ENCODE data around the gene POT1. TPM values are rescaled to one million over a fixed set of nuclear protein-coding genes. Genes with fewer than 3 reads are reported as not detected.

POT1 gene
- total and polyA plus RNA-seq, 10 donors: 9.4 to 37.0 (median 25.4) TPM

DNA sequence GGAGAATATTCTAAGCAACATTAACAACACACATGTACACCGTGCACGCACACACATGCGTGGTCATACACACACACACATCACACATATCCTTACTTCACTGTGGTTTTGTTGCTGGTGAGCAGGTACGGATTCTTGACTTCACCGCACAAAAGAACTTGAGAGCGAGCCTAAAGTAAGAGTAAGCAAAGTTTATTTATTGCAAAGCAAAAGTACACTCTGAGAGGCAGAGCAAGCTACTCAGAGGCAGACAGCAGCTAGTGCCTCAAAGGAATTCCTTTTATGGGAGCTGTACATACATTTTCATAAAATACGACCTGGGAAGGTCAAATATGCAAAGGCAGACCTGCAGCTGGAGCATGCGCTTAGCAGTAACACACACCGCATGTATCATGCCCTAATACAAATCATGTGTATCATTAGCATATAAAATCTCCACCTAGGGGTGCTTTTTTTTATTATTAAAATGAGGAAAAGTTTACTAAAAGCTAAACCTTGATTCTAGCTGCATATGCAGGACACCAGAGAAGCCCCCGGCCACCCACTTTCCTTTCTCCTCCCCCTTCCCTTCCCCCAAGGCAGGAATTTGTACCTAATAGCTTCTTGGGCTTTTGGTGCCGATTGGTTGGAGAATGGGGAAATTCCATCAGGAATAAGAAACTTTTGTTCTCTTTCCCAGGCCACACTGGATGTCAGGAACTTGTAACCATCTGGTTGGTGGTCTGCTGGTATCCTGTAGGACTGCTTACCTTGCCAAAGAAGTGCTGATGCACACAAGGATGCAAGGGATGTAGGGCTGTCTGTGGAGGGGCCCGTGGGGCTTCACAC lies 147.5 kb downstream of the POT1 start:
- H3K27ac ChIP-seq: no peak overlapping the region
- no peaks in the 10 kb centered on the region for H3K4me1 ChIP-seq
- no peak for DNase-seq
- no peaks in the 10 kb centered on the region for H3K36me3 ChIP-seq
- intact Hi-C loops (cut with DNase I; ENCODE audit: low total_unique reads): no loop called here
- H3K9me3 ChIP-seq: no peaks in the 10 kb centered on the region
- H3K27me3 ChIP-seq (replicated peaks in 1 of 7): peaks cover 0 to 10% (median 0%) of the 10 kb centered on the region in 7 donors
- 79 to 90% (median 86%) methylated on average over 12 of the region's 12 CpGs for WGBS, 5 donors
- TF ChIP-seq POLR2AphosphoS5 (IDR thresholded peaks at IDR 0.05): no peak
- TF ChIP-seq, protein P1, sequence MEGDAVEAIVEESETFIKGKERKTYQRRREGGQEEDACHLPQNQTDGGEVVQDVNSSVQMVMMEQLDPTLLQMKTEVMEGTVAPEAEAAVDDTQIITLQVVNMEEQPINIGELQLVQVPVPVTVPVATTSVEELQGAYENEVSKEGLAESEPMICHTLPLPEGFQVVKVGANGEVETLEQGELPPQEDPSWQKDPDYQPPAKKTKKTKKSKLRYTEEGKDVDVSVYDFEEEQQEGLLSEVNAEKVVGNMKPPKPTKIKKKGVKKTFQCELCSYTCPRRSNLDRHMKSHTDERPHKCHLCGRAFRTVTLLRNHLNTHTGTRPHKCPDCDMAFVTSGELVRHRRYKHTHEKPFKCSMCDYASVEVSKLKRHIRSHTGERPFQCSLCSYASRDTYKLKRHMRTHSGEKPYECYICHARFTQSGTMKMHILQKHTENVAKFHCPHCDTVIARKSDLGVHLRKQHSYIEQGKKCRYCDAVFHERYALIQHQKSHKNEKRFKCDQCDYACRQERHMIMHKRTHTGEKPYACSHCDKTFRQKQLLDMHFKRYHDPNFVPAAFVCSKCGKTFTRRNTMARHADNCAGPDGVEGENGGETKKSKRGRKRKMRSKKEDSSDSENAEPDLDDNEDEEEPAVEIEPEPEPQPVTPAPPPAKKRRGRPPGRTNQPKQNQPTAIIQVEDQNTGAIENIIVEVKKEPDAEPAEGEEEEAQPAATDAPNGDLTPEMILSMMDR (IDR thresholded peaks at IDR 0.05 in 8 of 11, conservative IDR thresholded peaks at IDR 0.05 in 3 of 11): no peak
- no peak for TF ChIP-seq POLR2A (IDR thresholded peaks at IDR 0.05)
- H3K4me3 ChIP-seq: no peak overlapping the region

DNA sequence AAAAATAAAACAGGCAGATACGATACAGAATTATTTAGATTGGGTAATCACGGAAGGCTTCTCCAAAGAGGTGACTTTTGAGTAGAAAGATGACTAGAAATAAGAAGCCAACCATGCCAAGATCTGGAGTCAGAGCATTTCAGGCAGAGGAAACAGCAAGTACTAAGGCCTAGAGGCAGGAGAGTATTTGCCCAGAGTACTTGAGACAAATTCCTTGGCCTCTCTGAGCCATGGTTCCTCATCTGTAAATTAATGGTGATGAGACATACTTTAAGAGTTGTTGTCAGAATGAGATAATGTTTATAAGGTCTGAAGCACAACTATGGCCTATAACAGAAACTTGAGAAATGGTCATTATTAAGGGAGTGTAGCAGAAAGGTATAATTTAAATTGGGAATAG lies 148.2 kb downstream of the POT1 start:
- intact Hi-C loops (cut with DNase I; ENCODE audit: low total_unique reads): no loop called here
- DNase-seq: no peak
- no peak overlapping the region for H3K27ac ChIP-seq
- H3K36me3 ChIP-seq: no peaks in the 10 kb centered on the region
- no peak overlapping the region for H3K4me3 ChIP-seq
- H3K27me3 ChIP-seq (replicated peaks in 1 of 7): peaks cover 0 to 7% (median 0%) of the 10 kb centered on the region in 7 donors
- no peaks in the 10 kb centered on the region for H3K4me1 ChIP-seq
- H3K9me3 ChIP-seq: no peaks in the 10 kb centered on the region
- TF ChIP-seq POLR2A (IDR thresholded peaks at IDR 0.05) (no peak), POLR2AphosphoS5 (IDR thresholded peaks at IDR 0.05) (no peak)
- TF ChIP-seq, protein P1 (IDR thresholded peaks at IDR 0.05 in 8 of 11, conservative IDR thresholded peaks at IDR 0.05 in 3 of 11): no peak
- 89 to 94% (median 93%) methylated on average over 2 of the region's 2 CpGs for WGBS, 5 donors

DNA sequence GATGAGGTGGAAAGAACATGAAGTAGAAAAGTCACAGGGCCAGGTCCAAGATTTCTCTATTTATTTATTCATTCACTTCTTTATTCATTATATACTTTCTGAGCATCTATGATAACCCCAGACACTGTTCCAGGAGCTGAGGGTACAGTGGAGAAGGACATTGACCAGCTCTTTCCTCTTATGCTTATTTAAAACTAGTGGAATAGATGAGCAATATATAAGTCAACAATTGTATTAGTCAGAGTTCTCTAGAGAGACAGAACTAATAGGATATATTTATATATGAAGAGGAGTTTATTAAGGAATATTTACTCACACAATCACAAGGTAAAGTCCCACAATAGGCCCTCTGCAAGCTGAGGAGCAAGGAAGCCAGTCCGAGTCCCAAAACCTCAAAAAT lies 149.0 kb downstream of the POT1 start:
- TF ChIP-seq POLR2AphosphoS5 (IDR thresholded peaks at IDR 0.05) (no peak), POLR2A (IDR thresholded peaks at IDR 0.05) (no peak)
- Histone ChIP-seq H3K4me3 (no peak overlapping the region), H3K4me1 (no peaks in the 10 kb centered on the region), H3K9me3 (no peaks in the 10 kb centered on the region), H3K27ac (no peak overlapping the region), H3K36me3 (no peaks in the 10 kb centered on the region), H3K27me3 (replicated peaks in 1 of 7) (peaks cover 0 to 7% (median 0%) of the 10 kb centered on the region in 7 donors)
- 50 to 88% (median 69%) methylated on average over 1 of the region's 1 CpG for WGBS, 5 donors
- intact Hi-C loops (cut with DNase I; ENCODE audit: low total_unique reads): no loop called here
- no peak for DNase-seq

DNA sequence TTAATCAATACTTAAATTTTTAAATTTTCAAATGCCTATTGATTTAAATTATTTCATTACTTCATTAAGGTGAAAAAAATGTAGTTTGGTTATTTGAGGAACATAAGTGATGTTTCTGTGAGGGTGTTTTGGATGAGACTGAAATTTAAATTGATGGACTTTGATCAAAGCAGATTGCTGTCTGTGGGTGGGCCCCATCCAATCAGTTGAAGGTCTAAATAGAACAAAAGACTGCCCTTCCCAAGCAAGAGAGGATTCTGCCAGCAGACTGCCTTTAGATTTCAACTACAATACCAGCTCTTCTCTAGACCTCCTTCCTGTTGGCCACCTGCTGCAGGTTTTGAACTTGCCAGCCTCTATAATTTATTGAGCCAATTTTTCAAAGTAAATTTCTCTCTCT lies 149.6 kb downstream of the POT1 start:
- no peaks in the 10 kb centered on the region for H3K9me3 ChIP-seq
- no peaks in the 10 kb centered on the region for H3K4me1 ChIP-seq
- H3K36me3 ChIP-seq: no peaks in the 10 kb centered on the region
- no peak overlapping the region for H3K27ac ChIP-seq
- H3K4me3 ChIP-seq: no peak overlapping the region
- intact Hi-C loops (cut with DNase I; ENCODE audit: low total_unique reads): no loop called here
- TF ChIP-seq POLR2A (IDR thresholded peaks at IDR 0.05) (no peak), POLR2AphosphoS5 (IDR thresholded peaks at IDR 0.05) (no peak)
- TF ChIP-seq, protein P1 (IDR thresholded peaks at IDR 0.05 in 8 of 11, conservative IDR thresholded peaks at IDR 0.05 in 3 of 11): no peak
- no peak for DNase-seq
- peaks cover 0 to 7% (median 0%) of the 10 kb centered on the region in 7 donors for H3K27me3 ChIP-seq (replicated peaks in 1 of 7)

Measured in spleen (tissue), 11 donors.